Jurkat, Clone E6-1 (cell line): ENCODE measurements around the gene LUZP2.

Experiments
- DNase-seq: peaks from one replicate; pipeline ENCODE4 v3.0.0-alpha.2; 2011; ENCODE audit warnings: low read depth, low spot score
- H3K4me3 ChIP-seq: 2 replicates; pipeline ENCODE4 v1.5.1; 2011; ENCODE audit warnings: mild to moderate bottlenecking, low read length, control low read depth, moderate library complexity

The LUZP2 gene

DNA sequence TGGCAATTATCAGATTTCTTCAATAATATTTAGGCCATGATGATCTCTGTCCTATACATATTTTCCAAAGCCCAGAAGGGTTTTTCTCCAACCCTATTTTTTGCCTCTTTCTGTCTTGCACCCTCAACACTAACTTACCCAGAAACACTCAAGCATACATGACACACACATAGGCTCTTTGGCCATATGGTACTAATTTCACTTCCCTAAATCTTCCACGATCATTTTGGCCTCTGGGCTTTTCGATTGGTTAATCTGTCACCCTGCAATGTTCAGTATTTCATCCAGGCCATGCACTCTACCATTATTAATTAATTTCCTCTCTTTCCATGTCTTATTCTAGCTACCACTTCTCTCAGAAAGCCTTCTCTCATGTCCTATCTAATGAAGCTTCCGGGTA lies 59.8 kb downstream of the LUZP2 start:
- no peak for DNase-seq
- no peak overlapping the region for H3K4me3 ChIP-seq

- DNase-seq, result no peak
- H3K4me3 ChIP-seq, result no peak overlapping the region
These were observed 62.5 kb downstream of the LUZP2 start for GRCh38 chr11:24559315-24559714.

- H3K4me3 ChIP-seq, result no peak overlapping the region
These were observed 63.5 kb downstream of the LUZP2 start for GRCh38 chr11:24560324-24560723.

GRCh38 chr11:24567380-24567779 lies 70.5 kb downstream of the LUZP2 start:
- no peak overlapping the region for H3K4me3 ChIP-seq
- DNase-seq, result no peak

More at GRCh38 chr11:24560324-24560723, 63.5 kb downstream of the LUZP2 start:
- DNase-seq, result no peak

DNA sequence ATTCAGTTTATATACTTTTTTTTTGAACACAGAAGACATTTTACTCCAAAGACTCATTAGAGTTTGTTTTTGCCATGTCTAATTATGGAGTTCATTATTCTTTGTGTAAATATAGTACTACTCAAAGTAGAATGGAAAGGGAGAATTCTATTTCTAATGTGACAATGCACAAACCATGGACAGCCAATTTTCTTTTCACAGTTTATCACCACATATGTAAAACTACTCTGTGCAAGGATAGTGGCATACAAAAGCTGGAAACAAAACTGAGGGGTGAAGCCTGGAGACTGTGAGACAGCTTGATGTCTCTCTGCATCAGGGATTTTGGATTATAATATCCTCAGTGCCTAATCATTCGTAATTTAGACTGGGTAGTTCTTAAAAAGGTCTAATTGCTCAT lies 75.5 kb downstream of the LUZP2 start:
- DNase-seq, result no peak
- no peak overlapping the region for H3K4me3 ChIP-seq

- no peak overlapping the region for H3K4me3 ChIP-seq
- DNase-seq, result no peak
These were observed 77.6 kb downstream of the LUZP2 start for GRCh38 chr11:24574461-24574860.

DNA sequence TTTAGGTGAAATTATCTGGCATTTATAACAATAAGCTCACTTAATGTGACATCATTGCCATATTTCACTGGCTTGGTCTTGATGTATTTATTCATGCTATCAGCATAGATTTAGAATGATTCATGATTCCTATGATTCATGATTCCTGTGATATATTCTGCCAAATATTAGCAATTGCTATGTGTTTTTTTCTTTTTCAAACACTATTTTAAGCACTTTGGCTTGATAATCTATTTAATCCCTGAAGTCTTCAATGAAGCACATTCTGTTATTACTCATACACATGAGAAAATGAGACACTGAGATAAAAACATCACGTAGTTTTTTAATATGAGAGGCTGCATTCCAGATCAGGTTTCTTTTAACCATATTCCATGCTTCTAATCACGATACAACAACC lies 78.5 kb downstream of the LUZP2 start:
- no peak overlapping the region for H3K4me3 ChIP-seq
- DNase-seq, result no peak

- no peak overlapping the region for H3K4me3 ChIP-seq
- no peak for DNase-seq
These were observed 88.3 kb downstream of the LUZP2 start for GRCh38 chr11:24585192-24585591.

- no peak for DNase-seq
- H3K4me3 ChIP-seq, result no peak overlapping the region
These were observed 90.8 kb downstream of the LUZP2 start for GRCh38 chr11:24587635-24588034.

DNA sequence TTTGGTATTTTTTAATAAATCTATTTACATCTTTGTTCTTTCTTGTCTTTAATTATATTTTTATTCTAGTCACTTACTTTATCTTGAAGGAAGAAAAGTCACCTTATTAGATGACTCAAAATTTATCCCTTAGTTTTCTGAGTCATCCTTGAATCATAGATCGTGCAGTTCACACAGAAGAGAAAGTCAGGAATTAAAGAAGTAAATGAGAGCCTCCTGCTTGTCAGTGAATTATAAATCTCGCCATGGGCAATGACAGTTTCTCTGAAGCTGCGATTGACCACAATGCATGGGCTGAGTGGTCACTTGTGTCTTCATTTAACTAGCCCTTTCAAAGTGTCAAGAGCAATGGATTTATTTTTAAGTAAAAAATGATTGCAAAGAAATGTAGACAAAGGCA lies 91.2 kb downstream of the LUZP2 start:
- no peak overlapping the region for H3K4me3 ChIP-seq
- DNase-seq, result no peak

DNA sequence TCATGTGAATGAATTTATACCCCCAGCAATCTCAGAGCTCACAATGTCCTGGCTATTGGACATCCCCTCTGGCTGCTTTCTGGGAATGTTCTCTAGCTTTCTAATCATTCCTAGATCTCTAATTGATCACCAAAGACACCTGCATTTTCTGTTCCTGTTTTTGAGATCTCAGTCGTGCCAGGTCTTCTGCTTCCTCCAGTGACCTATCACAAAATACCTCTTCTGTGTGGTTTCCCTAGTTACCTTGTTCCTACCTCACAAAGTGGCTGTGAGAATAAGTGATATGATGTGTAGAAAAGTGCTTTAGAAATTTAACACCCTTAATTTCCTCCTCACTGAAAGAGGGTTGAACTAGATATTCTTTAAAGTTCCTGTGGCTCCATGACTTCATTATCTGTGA lies 92.2 kb downstream of the LUZP2 start:
- no peak overlapping the region for H3K4me3 ChIP-seq
- no peak for DNase-seq

DNA sequence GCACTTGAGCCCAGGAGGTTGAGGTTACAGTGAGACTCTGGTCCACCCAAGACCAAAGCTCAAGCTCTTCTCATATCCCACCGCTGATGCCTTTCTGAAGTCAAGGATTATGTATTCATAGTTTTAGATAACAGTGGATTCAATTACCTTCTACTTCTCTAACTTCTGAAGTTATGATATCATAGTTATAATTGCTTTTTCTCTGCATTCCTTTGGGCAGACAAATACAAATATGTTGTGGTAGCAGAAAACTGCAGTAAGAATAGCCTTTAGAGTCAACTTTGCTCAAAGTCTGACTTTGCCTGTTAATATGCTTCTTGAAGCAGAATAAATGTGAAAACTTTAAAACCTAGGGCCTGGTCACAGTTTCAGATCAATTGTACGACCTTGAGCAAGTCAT lies 94.4 kb downstream of the LUZP2 start:
- H3K4me3 ChIP-seq, result no peak overlapping the region
- no peak for DNase-seq

GRCh38 chr11:24592360-24592759 lies 95.5 kb downstream of the LUZP2 start:
- no peak for DNase-seq
- no peak overlapping the region for H3K4me3 ChIP-seq

GRCh38 chr11:24593332-24593731 lies 96.5 kb downstream of the LUZP2 start:
- no peak overlapping the region for H3K4me3 ChIP-seq
- DNase-seq, result no peak

DNA sequence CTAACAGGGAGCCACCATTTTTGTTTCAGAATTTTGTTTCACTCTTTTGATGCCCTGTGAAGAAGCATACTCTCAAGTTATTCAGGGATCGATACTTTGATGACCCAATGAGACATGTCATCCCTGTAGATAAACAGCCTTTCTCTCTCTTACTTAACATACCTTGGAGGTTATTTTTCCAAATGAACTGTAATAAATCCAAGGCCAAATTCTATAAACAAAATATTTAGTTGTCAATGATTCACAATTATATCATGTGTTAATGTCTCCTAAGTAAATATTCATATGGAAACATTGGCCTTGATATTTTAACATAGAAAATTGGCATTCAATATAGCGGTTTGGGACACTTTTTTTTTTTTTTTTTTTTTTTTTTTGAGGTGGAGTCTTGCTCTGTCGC lies 97.5 kb downstream of the LUZP2 start:
- DNase-seq, result no peak
- H3K4me3 ChIP-seq, result no peak overlapping the region

- no peak overlapping the region for H3K4me3 ChIP-seq
- no peak for DNase-seq
These were observed 101.8 kb downstream of the LUZP2 start for GRCh38 chr11:24598641-24599040.

- H3K4me3 ChIP-seq, result no peak overlapping the region
- DNase-seq, result no peak
These were observed 112.6 kb downstream of the LUZP2 start for GRCh38 chr11:24609192-24610119.

- H3K4me3 ChIP-seq, result no peak overlapping the region
- DNase-seq, result no peak
These were observed 118.8 kb downstream of the LUZP2 start for GRCh38 chr11:24615451-24616160.

DNA sequence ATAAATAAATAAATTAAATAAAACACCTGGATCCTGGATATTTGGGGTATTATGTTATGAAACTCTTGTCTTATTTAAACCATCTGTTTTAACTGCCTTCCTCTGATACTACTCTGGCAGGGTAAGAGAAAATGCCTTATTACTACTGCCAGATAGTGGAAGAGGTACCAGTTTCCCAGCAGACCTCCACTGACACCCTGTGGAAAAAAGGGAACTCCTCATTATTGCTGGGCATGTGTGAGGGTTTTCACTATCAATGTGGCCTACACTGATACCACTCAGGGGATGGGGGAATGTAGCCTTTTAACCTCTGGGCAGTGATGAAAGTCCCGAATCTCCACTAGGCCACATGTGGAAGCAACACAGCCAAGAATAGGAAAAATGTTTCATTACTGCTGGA lies 121.0 kb downstream of the LUZP2 start:
- no peak overlapping the region for H3K4me3 ChIP-seq
- DNase-seq, result no peak

DNA sequence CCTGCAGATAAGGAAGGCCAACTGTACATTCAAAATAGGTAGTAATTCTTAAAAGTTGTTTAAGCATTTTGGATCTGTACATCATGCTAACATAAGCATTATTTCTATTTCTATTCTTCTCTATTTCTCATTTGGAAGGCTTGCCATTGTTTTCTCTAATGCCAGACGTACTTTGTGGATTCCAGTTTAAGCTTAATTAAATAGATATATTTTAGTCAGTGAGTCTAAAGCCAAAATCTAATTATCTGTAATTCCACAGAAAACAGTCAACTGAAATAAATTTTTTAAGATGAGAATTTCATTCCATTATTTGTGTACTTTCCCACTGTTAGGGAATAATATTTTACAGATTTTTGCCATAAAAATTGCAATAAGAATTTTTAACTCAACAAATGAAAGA lies 123.0 kb downstream of the LUZP2 start:
- H3K4me3 ChIP-seq, result no peak overlapping the region
- no peak for DNase-seq

DNA sequence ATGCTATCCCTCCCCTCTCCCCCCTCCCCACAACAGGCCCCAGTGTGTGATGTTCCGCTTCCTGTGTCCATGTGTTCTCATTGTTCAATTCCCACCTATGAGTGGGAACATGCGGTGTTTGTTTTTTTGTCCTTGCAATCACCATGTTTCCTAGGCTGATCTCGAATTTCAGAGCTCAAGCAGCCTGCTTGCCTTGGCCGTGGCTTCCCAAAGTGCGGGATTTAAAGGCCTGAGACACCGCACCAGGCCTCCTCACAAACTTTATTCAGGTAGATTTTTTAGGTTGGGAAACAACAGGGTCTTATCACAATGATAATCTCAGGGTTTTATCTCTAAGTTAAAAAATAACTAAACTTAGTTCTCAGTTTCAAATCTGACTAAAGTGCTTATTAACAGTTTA lies 125.4 kb downstream of the LUZP2 start:
- no peak overlapping the region for H3K4me3 ChIP-seq
- DNase-seq, result no peak
